A549 (cell line): ENCODE data around the gene NXPH2. TPM values are rescaled to one million over a fixed set of nuclear protein-coding genes. Genes with fewer than 3 reads are reported as not detected.
A peak's percentile ranks its signal among the peaks of the same experiment; 100 is the strongest.

Source experiments
- ATAC-seq, 2 experiments: fragments of 200-7000 bp in 1 of 2; fragments of >200 bp in 1 of 2; cut with Nextera tagmentation in 1 of 2; cut with Tn5 transposase in 1 of 2; 3 replicates each; pipeline versions ENCODE4 v1.8.0 to v1.9.1; 2018 to 2020; ENCODE audit warnings: mild to moderate bottlenecking in 1 of 2, moderate library complexity in 1 of 2
- CTCF ChIA-PET: fragments of 300-600 bp; sonication (Branson Sonifier 250); formaldehyde crosslinking; extraction: SDS; loops from one replicate; lab custom pipeline; 2021; ENCODE audit warnings: antibody characterized with exemption, inconsistent platforms; lab: Yijun Ruan, JAX
- POLR2A ChIA-PET: fragments of 350-600 bp; formaldehyde crosslinking; extraction: SDS; loops from one replicate; lab custom pipeline; 2021; ENCODE audit warnings: antibody characterized with exemption, inconsistent platforms; lab: Yijun Ruan, JAX
- DNase-seq, 2 experiments: peaks; one replicate each; pipeline versions ENCODE4 v3.0.0 to v3.0.0-alpha.2; 2011 to 2016; ENCODE audit warnings: low read depth in 1 of 2, low spot score in 1 of 2
- FAIRE-seq: peaks from 2 replicates; lab custom pipeline; 2011; peaks lifted over from hg19 to GRCh38; lab: Jason Lieb, UNC
- H3K27ac ChIP-seq, 2 experiments: fragments of >200 bp; sonication (Bioruptor Twin); formaldehyde crosslinking; 3 replicates each; pipeline ENCODE4 v1.5.1; 2016 to 2017
- H3K4me1 ChIP-seq: fragments of >200 bp; sonication (Bioruptor Twin); formaldehyde crosslinking; 3 replicates; pipeline ENCODE4 v1.6.1; 2016
- H3K4me2 ChIP-seq: fragments of >200 bp; sonication (Bioruptor Twin); formaldehyde crosslinking; 3 replicates; pipeline ENCODE4 v1.6.1; 2016
- H3K4me3 ChIP-seq: fragments of >200 bp; sonication (Bioruptor Twin); formaldehyde crosslinking; 3 replicates; pipeline ENCODE4 v1.5.1; 2016
- H3K9me3 ChIP-seq: fragments of >200 bp; sonication (Bioruptor Twin); formaldehyde crosslinking; 3 replicates; pipeline ENCODE4 v1.6.1; 2016
- BHLHE40 ChIP-seq: IDR thresholded peaks from 2 replicates; pipeline ENCODE4 v1.6.1; 2012; ENCODE audit warnings: low read depth, low read length, inconsistent platforms
- CBX8 ChIP-seq: fragments of 200-600 bp; sonication (generic); IDR thresholded peaks from 2 replicates; pipeline ENCODE4 v1.6.1; 2016
- CEBPB ChIP-seq, 2 experiments: fragments of >200 bp in 1 of 2; sonication (Bioruptor Twin) in 1 of 2; formaldehyde crosslinking in 1 of 2; IDR thresholded peaks; 2 replicates each; pipeline ENCODE4 v1.6.1; 2012 to 2016
- EHF ChIP-seq: fragments of 250-450 bp; sonication (Bioruptor Pico); IDR thresholded peaks from 2 replicates; pipeline ENCODE4 v1.5.0; 2020; ENCODE audit warnings: mild to moderate bottlenecking
- EP300 ChIP-seq, 2 experiments: fragments of >200 bp; sonication (Bioruptor Twin); formaldehyde crosslinking; IDR thresholded peaks; 2 replicates in 1 of 2; 3 replicates in 1 of 2; pipeline ENCODE4 v1.6.1; 2016 to 2017
- FOXS1 ChIP-seq: fragments of 250-450 bp; sonication (Bioruptor Pico); IDR thresholded peaks from 2 replicates; pipeline ENCODE4 v1.5.0; 2020; ENCODE audit warnings: mild to moderate bottlenecking, moderate library complexity
- GATA3 ChIP-seq: IDR thresholded peaks from 2 replicates; pipeline ENCODE4 v1.6.1; 2012; ENCODE audit warnings: borderline replicate concordance
- HDAC2 ChIP-seq: fragments of 200-600 bp; sonication (generic); IDR thresholded peaks from 2 replicates; pipeline ENCODE4 v1.6.1; 2016
- HEYL ChIP-seq: fragments of 250-450 bp; sonication (Bioruptor Pico); IDR thresholded peaks from 2 replicates; pipeline ENCODE4 v1.8.0; 2021; ENCODE audit warnings: mild to moderate bottlenecking, moderate library complexity
- KDM1A ChIP-seq: fragments of 200-600 bp; sonication (generic); IDR thresholded peaks from 2 replicates; pipeline ENCODE4 v1.6.1; 2016; ENCODE audit warnings: low read depth, mild to moderate bottlenecking
- MYC ChIP-seq: IDR thresholded peaks from 2 replicates; pipeline ENCODE4 v1.6.1; 2012; ENCODE audit warnings: mild to moderate bottlenecking, inconsistent platforms, low read length, improper control_type of control experiment, borderline replicate concordance
- PHF8 ChIP-seq: fragments of 200-600 bp; sonication (generic); IDR thresholded peaks from 2 replicates; pipeline ENCODE4 v1.6.1; 2016; ENCODE audit warnings: low read depth, mild to moderate bottlenecking, antibody characterized with exemption, moderate library complexity, borderline replicate concordance
- POLR2A ChIP-seq: IDR thresholded peaks from 2 replicates; pipeline ENCODE4 v1.6.1; 2012; ENCODE audit warnings: mild to moderate bottlenecking, low read length
- POLR2AphosphoS2 ChIP-seq: conservative IDR thresholded peaks from 2 replicates; pipeline ENCODE4 v1.6.1; 2012; ENCODE audit warnings: low read length, improper control_type of control experiment, inconsistent platforms
- RARB ChIP-seq: fragments of 250-450 bp; sonication (Bioruptor Pico); IDR thresholded peaks from 2 replicates; pipeline ENCODE4 v1.8.0; 2021; ENCODE audit warnings: mild to moderate bottlenecking, moderate library complexity
- TP53 ChIP-seq: fragments of 250-450 bp; sonication (Bioruptor Pico); IDR thresholded peaks from 2 replicates; pipeline ENCODE4 v1.5.0; 2021; ENCODE audit warnings: mild to moderate bottlenecking, moderate library complexity
- ZC3H11A ChIP-seq: fragments of 450-650 bp; IDR thresholded peaks from 2 replicates; pipeline ENCODE4 v1.6.1; 2014; ENCODE audit warnings: antibody characterized with exemption, mild to moderate bottlenecking
- WGBS: methylation state at CpG from one replicate; pipeline ENCODE4 v1.1.6; 2017; ENCODE audit errors: missing lambda C conversion rate; 5-methylcytosine and 5-hydroxymethylcytosine counted together
- polyA plus RNA-seq, 4 experiments: library from polyadenylated mRNA; depleted of rRNA in 3 of 4; stranded (reverse); fragments of >200 nt; fragmentation: RNase III in 1 of 4; extraction: RNeasy Plus Mini Kit Qiagen cat#74134 plus additional on column Dnase treatment in 1 of 4; gene quantifications; 2 replicates in 3 of 4; 3 replicates in 1 of 4; pipeline ENCODE4 v1.2.3, GENCODE V29; 2011 to 2017
- TF ChIP-seq, protein P1 (sequence below): fragments of 150-350 bp; IDR thresholded peaks from 2 replicates; pipeline ENCODE4 v1.6.1; 2014; ENCODE audit warnings: low read depth, mild to moderate bottlenecking, low read length
- TF ChIP-seq, protein P2 (sequence below): fragments of 250-450 bp; sonication (Bioruptor Pico); IDR thresholded peaks from 2 replicates; pipeline ENCODE4 v1.5.0; 2021; ENCODE audit warnings: mild to moderate bottlenecking, moderate library complexity, borderline replicate concordance
- TF ChIP-seq, protein P3 (sequence below): fragments of >200 bp; sonication (Bioruptor Twin); formaldehyde crosslinking; IDR thresholded peaks from 3 replicates; pipeline ENCODE4 v1.5.1; 2016
- TF ChIP-seq, protein P4 (sequence below): fragments of 250-450 bp; sonication (Bioruptor Pico); IDR thresholded peaks from 2 replicates; pipeline ENCODE4 v1.5.0; 2020; ENCODE audit warnings: low read depth, mild to moderate bottlenecking, moderate library complexity

Gene NXPH2
- polyA plus RNA-seq, 2 of the 4 experiments (the other 2 are of a cell fraction): not detected

DNA sequence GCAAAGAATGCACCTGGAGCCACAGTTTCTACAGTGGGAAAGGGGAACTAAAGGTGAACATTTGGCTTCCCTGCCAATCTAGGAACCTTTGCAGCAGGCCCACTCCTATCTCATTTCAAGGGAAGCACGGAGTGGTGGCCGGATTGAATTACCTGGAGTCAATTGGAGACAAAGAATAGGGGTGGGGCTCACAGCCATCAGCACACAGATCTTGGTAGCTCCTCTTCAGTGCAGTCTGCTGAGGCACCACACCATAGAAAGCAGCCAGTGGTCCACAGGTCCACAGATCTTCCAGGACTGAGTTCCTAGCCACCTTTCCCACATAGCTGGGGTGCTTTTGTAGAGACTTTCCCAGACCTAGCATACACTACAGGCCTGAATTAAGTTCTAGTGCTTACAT, 43.5 kb upstream of the NXPH2 start:
- H3K9me3 ChIP-seq: no peaks in the 10 kb centered on the region
- no peak overlapping the region for H3K4me2 ChIP-seq
- DNase-seq (no peak), FAIRE-seq (no peak), ATAC-seq (no peak)
- no peak overlapping the region for H3K4me3 ChIP-seq
- 19% methylated on average over 2 of the region's 2 CpGs for WGBS
- H3K27ac ChIP-seq: no peak overlapping the region
- POLR2A ChIA-PET: no interaction called here
- TF ChIP-seq RARB (CRISPR knock-in tag) (no peak), CBX8 (no peak), HEYL (CRISPR knock-in tag) (no peak), PHF8 (no peak), ZC3H11A (no peak), HDAC2 (no peak), EHF (CRISPR knock-in tag) (no peak), EP300 (IDR thresholded peaks at IDR 0.05) (no peak), MYC (no peak), BHLHE40 (no peak), POLR2AphosphoS2 (no peak), TP53 (CRISPR knock-in tag) (no peak)
- TF ChIP-seq, protein P1, sequence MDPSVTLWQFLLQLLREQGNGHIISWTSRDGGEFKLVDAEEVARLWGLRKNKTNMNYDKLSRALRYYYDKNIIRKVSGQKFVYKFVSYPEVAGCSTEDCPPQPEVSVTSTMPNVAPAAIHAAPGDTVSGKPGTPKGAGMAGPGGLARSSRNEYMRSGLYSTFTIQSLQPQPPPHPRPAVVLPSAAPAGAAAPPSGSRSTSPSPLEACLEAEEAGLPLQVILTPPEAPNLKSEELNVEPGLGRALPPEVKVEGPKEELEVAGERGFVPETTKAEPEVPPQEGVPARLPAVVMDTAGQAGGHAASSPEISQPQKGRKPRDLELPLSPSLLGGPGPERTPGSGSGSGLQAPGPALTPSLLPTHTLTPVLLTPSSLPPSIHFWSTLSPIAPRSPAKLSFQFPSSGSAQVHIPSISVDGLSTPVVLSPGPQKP: no peak
- TF ChIP-seq, protein P2, sequence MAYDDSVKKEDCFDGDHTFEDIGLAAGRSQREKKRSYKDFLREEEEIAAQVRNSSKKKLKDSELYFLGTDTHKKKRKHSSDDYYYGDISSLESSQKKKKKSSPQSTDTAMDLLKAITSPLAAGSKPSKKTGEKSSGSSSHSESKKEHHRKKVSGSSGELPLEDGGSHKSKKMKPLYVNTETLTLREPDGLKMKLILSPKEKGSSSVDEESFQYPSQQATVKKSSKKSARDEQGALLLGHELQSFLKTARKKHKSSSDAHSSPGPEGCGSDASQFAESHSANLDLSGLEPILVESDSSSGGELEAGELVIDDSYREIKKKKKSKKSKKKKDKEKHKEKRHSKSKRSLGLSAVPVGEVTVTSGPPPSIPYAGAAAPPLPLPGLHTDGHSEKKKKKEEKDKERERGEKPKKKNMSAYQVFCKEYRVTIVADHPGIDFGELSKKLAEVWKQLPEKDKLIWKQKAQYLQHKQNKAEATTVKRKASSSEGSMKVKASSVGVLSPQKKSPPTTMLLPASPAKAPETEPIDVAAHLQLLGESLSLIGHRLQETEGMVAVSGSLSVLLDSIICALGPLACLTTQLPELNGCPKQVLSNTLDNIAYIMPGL (CRISPR knock-in tag): no peak
- TF ChIP-seq, protein P3, sequence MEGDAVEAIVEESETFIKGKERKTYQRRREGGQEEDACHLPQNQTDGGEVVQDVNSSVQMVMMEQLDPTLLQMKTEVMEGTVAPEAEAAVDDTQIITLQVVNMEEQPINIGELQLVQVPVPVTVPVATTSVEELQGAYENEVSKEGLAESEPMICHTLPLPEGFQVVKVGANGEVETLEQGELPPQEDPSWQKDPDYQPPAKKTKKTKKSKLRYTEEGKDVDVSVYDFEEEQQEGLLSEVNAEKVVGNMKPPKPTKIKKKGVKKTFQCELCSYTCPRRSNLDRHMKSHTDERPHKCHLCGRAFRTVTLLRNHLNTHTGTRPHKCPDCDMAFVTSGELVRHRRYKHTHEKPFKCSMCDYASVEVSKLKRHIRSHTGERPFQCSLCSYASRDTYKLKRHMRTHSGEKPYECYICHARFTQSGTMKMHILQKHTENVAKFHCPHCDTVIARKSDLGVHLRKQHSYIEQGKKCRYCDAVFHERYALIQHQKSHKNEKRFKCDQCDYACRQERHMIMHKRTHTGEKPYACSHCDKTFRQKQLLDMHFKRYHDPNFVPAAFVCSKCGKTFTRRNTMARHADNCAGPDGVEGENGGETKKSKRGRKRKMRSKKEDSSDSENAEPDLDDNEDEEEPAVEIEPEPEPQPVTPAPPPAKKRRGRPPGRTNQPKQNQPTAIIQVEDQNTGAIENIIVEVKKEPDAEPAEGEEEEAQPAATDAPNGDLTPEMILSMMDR: no peak
- TF ChIP-seq, protein P4, sequence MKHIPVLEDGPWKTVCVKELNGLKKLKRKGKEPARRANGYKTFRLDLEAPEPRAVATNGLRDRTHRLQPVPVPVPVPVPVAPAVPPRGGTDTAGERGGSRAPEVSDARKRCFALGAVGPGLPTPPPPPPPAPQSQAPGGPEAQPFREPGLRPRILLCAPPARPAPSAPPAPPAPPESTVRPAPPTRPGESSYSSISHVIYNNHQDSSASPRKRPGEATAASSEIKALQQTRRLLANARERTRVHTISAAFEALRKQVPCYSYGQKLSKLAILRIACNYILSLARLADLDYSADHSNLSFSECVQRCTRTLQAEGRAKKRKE: no peak
- TF ChIP-seq, all 56 proteins: peak for 0
- no peaks in the 10 kb centered on the region for H3K4me1 ChIP-seq
- CTCF ChIA-PET: interaction anchor here (1.5 to 1.7 kb wide), 2 partner anchors 9 to 913 kb away, joined by 4 read pairs; no protein-coding TSS in a partner anchor

DNA sequence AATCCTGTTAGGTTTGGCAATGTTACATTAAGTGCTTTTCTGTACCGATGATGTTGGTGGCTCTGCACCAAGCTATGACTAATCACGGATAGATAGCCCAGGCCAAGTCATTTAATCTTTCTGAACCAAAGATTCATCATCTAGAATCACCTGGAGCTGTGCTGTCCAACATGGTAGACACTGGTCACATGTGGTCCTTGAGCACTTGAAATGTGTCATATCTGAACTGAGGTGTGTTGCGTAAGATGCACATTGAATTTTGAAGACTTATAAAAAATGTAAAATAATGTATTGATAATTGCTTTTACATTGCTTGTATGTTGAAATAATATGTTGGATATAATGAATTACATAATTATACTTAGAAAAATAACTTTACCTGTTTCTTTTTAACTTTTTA, 39.8 kb upstream of the NXPH2 start:
- H3K4me3 ChIP-seq: no peak overlapping the region
- TF ChIP-seq BHLHE40 (no peak), GATA3 (no peak), CEBPB (IDR thresholded peaks at IDR 0.05) (peak in 1 of 2 experiments; percentile 39; a peak in 2 of 4 replicates)
- CTCF ChIA-PET: interaction anchor here (1.5 to 2.2 kb wide), 2 partner anchors 10 to 954 kb away, joined by 3 to 6 read pairs; no protein-coding TSS in a partner anchor
- no peak overlapping the region for H3K4me2 ChIP-seq
- POLR2A ChIA-PET: no interaction called here
- DNase-seq (no peak), ATAC-seq (no peak), FAIRE-seq (no peak)
- no peaks in the 10 kb centered on the region for H3K4me1 ChIP-seq
- 63% methylated on average over 3 of the region's 3 CpGs for WGBS
- H3K27ac ChIP-seq: no peak overlapping the region
- no peaks in the 10 kb centered on the region for H3K9me3 ChIP-seq

DNA sequence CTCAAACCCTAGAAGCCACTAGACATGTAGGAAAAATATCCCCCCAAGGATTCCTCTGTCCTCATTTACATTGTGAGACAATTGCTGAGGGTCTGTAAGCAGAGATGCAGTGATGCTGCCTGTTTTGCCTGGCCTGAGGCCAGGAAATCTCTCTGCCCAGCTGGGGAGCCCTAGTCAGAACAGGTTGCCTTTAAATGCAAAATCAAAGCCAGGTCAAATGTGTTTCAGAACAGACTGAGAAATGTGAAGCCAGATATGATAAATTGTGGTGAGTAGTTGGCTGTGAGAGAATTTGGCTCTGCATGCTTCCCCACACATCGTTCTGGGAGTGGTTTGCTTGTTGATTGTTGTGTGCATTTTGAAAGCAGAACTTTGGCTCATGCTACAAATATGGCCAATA, 38.4 kb upstream of the NXPH2 start:
- FAIRE-seq: no peak
- CTCF ChIA-PET: interaction anchor here (1.5 to 5.3 kb wide), 3 partner anchors 8 to 952 kb away, joined by 3 to 32 read pairs (median 6); no protein-coding TSS in a partner anchor

More for the DNA sequence above, 38.4 kb upstream of the NXPH2 start:
- Histone ChIP-seq H3K9me3 (no peaks in the 10 kb centered on the region; the same call in 2 of the 3 replicates), H3K4me3 (no peak overlapping the region), H3K4me2 (no peak overlapping the region), H3K27ac (no peak overlapping the region), H3K4me1 (no peaks in the 10 kb centered on the region)
- POLR2A ChIA-PET: no interaction called here
- 9% methylated on average over 1 of the region's 1 CpG for WGBS
- TF ChIP-seq FOXS1 (CRISPR knock-in tag) (no peak), POLR2A (no peak), KDM1A (no peak)
- ATAC-seq: no peak
- DNase-seq: no peak
